HG03025 (cell line): ENCODE data around the gene CNTN1.

Experiments
- ATAC-seq: cut with Tn5 transposase; IDR thresholded peaks from one replicate; pipeline ENCODE4 v1.9.1; 2021; ENCODE audit warnings: mild to moderate bottlenecking, moderate library complexity; ENCODE audit not compliant: unreplicated experiment, low FRiP score

The CNTN1 gene

DNA sequence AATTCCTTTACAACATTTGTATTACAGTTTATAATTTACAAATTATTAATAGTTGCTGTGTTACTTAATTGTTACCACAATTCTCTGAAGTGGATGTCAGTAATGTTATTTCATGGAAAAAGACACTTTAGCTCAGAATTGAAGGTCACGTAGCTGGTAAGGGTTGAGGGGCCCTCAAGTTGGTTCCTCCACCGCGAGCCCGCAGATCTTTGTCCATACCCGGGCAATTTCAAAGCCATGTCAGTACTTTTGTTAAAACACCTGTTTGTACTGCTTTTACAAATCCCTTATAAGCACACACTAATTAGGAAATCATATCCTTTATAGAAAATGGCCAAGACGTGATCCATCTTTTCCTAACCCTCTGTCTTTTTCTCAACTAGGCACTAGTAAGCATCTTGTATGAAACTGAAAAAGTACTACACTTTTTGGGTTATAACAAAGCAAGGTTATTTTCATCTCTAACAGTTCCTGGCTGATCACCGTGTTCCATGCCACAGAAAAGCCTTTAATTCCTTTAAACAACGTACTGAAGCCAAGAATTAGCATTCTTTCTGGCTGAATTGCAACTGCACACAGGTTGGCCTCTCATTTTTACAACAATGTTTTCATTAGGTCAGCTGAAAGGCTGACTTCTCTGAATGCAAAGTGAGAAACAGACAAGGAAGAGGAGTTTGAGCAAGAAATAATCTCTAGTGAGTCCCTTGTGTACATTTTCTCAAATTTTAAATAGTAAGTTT, 76.1 kb downstream of the CNTN1 start:
- ATAC-seq, result no peak

DNA sequence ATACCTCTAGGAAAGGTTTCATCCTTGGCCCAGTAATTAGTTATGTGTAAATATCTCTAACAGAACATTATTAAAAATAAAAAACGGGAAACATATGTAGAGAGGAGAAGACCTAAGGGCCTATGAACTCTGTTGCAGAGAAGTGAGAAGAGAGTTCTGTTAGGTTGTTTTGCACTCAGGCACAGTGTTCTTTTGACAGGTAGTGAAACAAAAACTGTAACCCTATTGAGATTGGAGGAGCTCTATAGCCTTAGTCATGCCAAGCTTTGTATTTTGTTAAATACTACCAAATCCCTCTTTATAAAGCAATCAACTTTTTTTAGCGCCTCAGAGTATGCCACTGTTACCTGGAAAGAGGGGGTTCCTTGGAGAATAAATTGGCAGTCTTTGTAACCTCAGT, 77.6 kb downstream of the CNTN1 start:
- ATAC-seq, result no peak

GRCh38 chr12:40770781-40771180, 78.5 kb downstream of the CNTN1 start:
- ATAC-seq, result no peak

GRCh38 chr12:40775661-40776060, 83.4 kb downstream of the CNTN1 start:
- ATAC-seq, result no peak

GRCh38 chr12:40784102-40784501, 91.9 kb downstream of the CNTN1 start:
- no peak for ATAC-seq

DNA sequence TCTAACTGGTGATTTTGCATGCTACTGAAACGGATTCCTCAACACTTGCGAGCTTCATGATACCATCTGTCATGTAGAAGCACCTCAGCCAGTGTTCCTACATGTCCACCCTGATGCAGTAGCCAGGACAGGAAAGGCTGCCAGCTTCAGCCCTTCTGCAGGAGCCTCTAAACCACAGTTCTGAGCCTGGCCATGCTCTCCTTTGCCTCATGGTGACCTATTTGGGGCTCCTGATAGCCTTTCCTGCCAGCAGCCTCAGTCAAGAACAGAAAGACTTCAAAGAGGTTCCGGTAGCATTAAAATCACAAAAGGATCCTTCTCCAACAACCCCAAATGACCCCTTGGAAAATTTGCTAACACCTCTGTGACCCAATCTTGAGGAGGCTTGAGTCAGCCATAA, 96.0 kb downstream of the CNTN1 start:
- ATAC-seq, result no peak

GRCh38 chr12:40792792-40793386, 100.7 kb downstream of the CNTN1 start:
- ATAC-seq, result no peak

DNA sequence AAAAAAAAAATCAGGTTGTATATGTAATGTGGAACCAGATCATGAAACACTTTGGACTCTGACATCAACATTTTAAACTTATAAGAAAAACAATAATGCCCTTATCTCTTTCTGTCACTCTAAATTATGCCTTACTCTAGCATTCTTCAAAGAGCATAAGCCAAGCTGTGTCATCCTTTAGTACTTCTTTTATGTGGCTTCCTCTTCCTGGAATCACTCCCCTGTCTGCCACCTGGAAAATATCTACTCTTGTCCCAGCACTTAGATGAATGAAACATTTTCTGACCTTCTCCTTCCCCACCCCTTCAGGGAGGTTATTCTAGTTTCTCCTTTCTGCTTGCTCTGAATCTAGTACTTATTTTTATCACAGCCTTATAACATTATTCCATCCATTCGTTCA, 101.2 kb downstream of the CNTN1 start:
- no peak for ATAC-seq

GRCh38 chr12:40794087-40794486, 101.8 kb downstream of the CNTN1 start:
- ATAC-seq, result no peak

DNA sequence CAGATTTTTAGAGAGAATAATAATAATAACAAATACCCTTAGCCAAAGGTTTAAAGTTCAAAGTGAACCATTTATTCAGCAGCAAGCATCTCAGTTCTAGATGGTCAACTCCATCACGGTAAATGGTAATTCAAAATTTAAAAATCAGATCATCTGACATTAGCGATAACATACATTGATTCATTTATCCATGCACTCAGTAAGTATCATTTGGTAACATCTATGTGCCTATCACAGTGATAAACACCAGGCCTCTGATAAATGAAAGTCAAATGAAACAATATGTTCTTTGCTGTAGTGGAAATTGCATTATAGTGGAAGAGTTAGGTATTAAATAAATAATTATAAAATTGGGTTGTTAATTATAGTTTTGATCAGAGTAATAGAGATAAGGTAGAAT, 108.8 kb downstream of the CNTN1 start:
- no peak for ATAC-seq

GRCh38 chr12:40801861-40802260, 109.6 kb downstream of the CNTN1 start:
- ATAC-seq, result no peak

DNA sequence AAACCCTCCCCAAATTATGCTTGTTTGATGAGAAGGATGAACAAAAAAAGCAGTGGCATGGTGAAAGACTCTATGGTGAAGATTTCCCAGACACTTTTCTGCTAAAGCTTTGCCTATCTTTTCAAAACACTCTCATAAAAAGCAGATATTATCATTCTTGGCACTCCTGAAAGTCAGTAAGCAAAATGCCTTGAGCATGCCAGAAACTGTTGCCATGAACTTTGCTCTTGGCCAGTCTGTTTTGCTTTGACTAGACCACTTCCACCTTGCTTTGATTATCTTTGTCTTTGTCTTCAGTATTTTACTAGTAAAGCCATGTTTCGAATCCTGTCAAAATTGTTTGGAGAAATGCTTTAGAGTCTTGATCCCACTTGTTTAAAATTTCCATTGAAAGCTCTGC, 110.4 kb downstream of the CNTN1 start:
- ATAC-seq, result no peak

GRCh38 chr12:40819436-40820108, 127.3 kb downstream of the CNTN1 start:
- no peak for ATAC-seq

DNA sequence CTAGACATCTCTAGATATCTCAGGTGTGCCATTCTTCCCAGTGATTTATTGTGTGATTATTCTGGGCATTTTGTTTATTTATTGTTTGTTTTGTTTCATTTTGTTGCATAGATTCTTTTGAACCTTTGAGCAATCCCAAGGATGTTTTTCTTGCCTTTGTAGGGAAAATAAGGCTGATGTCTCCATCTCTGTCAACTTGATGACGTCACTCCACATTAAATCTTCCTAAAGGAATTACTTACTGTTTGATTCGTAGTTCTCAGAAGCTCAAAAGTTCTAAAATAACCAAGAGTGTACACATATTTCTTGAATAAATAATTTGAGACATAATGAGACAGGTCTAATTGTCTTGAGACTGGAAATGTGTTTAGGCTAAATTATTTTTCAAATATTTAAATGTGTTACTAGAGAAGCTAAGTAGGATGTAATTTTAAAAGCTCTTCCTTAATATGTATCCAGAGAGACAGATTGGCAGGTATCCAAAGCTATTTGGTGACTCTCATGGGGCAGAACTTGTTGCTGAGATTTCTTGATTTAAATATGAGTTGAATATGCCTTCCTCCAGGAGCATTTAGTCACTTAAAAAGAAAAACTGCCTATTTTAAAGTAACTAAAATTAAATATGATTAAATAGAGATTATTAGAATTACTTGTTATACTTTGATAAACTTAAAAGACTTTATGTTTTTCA, 128.7 kb downstream of the CNTN1 start:
- no peak for ATAC-seq

DNA sequence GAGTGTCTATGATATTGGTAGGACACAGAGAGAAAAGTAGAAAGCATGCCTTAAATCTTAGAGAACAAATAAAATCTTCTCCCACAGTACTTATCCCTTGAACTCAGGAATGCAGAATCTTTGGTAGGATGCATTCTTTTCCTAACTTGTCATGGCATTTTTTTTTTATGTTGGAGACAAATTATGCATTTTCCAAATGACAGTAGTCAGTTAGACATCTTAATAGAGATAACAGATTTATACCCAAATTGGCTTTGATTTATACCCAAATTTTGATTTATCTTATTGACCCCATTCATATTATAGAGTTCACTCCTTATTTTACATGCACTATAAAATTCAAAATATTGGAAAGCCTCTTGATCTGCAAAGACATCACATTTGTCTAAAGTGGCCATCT, 132.9 kb downstream of the CNTN1 start:
- ATAC-seq, result no peak

DNA sequence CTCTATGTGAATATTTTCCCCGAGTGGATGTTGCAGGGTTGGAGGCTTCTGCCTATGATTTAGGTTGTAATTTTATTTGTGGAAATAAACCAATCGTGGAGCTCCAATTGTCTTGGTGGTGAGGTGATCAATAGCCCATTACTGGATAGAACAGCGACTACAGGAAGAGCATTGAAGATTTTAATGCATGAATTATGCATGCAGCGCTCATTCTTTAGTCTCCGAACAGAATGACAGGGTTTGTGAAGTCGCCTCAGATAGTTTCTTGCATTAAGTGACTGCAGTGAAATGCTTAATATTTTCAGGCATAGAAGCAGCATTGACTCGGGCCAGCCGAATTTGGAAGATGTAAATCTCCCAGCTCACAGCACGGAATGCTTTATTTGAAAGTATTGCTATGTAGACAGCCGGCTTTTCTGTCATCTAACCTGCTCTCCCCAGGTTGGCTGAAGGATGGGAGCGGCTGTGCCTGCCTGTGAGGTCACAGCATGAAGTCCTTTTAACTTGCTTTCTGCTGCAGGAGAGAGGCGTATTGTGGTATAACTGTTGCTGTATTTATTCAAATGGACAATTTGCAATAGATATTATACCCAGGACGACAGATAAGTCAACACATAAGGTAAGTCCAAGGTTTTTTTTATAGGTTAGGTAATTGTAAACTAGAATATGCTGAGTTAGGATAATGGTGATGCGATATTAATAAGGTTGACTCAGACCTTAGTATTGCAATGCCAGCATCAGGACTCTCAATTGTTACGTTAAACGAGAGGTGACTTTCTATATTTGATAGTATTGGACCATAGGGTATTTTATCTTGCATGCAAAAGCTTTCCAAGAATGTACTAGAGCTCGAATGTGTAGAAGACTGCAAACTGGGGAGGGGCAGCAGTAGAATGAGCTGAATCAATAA, 135.7 kb downstream of the CNTN1 start:
- ATAC-seq, result no peak

GRCh38 chr12:40828593-40828990, 136.4 kb downstream of the CNTN1 start:
- ATAC-seq, result no peak

DNA sequence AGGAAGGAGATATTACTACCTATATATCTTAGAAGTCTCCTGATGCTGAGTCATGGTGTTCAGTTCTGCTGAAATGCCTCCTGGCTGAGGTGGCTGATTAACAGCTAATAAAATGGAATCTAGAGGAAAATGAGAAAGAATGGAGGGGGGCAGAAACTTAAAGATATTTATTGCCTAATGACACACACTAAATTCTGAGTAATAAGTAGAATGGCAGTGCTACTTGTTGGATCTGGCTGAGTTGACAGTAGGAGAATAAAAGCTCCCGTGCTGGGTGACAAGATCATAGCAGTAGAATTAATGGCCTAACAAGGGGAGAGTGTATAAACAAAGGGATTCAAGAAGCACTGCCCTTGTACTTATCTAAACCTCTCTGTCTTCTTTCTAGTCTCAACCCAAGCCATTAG, 137.5 kb downstream of the CNTN1 start:
- ATAC-seq, result no peak

- no peak for ATAC-seq
Observed at GRCh38 chr12:40831916-40832315, 139.7 kb downstream of the CNTN1 start.

- ATAC-seq, result no peak
Observed at GRCh38 chr12:40832668-40833067, 140.4 kb downstream of the CNTN1 start.
